DLD1 (cell line): Measurements from ENCODE around the gene FKBP15.

Source experiments
- in situ Hi-C: cut with HindIII; loops from 2 replicates; pipeline ENCODE4 v1.10.0; 2017; ENCODE audit warnings: low sequenced_read_pairs

FKBP15 gene

GRCh38 chr9:113185271-113185670 is 35.8 kb downstream of the FKBP15 start:
- in situ Hi-C loops = no loop called here

GRCh38 chr9:113184539-113184938 is 36.5 kb downstream of the FKBP15 start:
- in situ Hi-C loops = no loop called here

GRCh38 chr9:113183956-113184488 is 37.1 kb downstream of the FKBP15 start:
- in situ Hi-C loops = no loop called here

DNA sequence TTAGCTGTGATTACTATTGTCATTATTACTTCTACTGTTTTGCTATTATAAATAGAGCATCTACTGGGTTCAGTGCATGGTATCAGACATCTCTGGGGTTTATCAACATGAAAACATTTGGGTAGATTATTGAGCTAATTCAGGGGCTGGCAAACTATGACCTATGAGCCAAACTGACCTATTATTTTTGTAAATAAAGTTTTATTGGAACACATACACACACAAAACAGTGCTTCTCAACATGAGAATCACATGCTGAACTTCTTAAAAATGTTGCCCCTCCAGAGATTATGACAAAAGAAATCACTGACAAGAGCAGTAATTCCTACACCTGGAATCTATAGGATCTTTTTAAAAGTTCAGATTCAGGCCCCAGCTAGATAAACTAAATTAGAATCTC is 39.9 kb downstream of the FKBP15 start:
- in situ Hi-C loops = no loop called here

DNA sequence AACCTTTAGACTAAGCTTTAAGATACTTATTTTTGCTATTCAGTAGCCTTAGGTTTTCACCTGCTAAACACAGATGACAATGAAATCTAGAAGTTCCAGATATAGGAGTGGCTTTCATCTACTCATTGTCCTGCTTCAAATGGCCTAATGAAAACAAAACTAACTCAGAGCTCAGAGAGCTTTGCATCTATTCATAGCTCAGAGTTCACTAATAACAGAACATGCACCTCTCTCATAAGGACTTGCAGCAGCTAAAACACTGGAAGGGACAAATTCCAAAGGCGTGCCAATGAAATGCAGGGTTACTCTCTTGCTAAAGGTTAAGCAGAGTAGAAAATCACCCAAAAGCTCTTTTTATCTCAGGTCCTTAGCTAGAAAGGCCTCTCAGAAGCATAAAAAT is 41.2 kb downstream of the FKBP15 start:
- in situ Hi-C loops = no loop called here

GRCh38 chr9:113178087-113178486 is 43.0 kb downstream of the FKBP15 start:
- in situ Hi-C loops = no loop called here

GRCh38 chr9:113177251-113177650 is 43.8 kb downstream of the FKBP15 start:
- in situ Hi-C loops = no loop called here

DNA sequence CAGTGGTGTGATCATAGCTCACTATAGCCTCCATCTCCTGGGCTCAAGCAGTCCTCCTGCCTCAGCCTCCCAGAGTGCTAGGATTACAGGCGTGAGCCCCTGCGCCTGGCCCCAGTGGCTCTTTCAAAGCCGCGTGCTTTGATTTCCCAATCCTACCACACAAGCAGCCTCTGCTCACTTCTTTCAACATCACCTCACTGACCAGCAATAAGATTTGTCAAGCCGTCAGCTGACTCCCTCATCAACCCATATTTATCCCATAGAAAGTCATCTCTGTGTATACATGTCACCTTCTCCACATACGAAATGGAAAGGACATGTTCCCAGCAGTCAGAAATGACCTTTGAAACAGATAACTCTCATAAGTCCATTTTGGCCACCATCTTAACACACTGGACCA is 44.3 kb downstream of the FKBP15 start:
- in situ Hi-C loops = no loop called here

GRCh38 chr9:113173341-113173740 is 47.7 kb downstream of the FKBP15 start:
- in situ Hi-C loops = no loop called here

DNA sequence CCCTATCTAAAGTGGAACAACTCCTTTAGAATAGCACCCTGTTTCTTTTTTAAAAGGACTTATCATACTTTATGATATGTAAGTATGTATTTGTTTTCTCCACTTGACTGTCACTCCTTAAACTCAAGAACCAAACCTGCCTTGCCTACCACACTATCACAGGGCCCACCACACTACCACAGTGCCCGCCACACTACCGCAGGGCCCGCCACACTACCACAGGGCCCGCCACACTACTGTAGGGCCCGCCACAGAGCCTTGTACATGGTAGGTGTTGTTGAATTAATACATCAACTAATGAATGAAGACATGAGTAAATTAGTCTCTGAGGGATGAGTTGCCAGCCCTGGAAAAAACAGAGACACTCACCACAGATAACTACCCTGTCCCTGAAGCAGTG is 52.3 kb downstream of the FKBP15 start:
- in situ Hi-C loops = no loop called here

DNA sequence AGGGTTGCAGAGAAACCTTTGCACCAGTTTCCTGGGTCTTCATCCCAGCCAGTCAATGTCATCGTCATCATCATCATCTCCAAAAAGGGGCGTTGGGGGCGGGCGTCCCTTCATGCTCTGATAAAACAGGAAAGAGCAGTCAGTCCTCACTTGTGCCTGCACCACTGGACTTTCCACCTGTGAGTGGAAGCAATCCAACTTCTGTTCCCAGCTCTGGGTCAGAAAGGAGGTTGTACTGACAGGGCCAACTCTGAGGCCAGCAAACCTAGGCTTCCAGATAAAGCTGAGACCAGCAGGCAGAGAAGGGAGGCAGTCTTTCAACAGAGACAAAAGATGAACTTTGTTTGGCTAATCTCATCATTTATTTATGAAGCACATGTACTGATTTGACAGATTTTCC is 55.0 kb downstream of the FKBP15 start:
- in situ Hi-C loops = no loop called here

DNA sequence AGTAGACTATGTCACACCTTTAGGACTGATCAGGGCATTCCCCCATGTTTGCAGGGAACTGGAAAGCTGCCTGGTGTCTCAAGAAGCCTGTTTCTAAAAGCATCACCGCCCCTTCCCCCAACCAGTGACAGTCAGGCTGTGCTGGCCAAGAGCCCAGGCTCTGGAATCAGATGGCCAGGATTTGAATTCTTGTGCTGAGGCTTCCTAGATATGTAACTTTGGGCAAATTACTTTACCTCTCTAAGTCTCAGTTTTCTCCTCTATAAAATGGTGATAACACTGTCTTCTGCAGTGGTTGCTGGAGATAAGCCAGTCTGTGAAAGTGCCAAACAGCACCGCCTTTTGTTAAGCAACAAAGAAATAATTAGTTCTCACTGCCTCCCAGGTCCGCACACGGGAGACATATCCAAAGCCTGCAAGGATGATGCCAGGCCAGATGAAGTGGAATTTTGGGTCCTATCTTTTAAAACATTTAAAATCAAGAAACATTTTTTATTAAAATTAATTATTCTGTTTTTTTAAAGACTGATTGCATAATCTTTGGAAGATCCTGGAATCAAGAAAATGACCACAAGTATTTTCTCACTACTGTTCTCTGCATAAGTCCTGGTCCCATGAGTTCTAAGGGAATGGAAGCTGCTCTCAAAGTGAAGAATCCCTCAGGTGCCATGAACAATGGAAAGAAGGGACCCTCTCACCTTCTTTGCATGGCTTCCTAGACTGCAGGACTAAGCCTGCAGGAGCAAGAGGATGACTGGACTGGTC is 56.4 kb downstream of the FKBP15 start:
- in situ Hi-C loops = no loop called here

DNA sequence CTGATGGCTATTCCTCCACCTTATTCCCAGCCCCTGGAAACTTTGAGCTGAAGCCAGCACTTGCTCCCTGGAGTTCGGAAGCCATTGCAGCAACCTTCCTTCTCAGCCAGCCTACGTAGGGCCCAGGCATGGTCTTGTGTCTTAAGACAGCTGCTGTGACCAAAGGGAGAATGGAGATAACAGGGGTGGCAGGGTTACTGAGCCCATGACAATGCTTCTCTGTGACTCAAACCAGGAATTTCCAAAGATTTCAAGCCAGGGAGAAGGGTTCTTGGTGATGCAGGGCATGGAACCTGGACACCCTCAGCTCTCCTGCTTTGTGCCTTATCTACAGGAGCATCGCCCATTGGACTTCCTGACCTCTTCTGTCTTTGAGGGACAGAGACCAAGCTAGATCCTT is 58.1 kb downstream of the FKBP15 start:
- in situ Hi-C loops = no loop called here

DNA sequence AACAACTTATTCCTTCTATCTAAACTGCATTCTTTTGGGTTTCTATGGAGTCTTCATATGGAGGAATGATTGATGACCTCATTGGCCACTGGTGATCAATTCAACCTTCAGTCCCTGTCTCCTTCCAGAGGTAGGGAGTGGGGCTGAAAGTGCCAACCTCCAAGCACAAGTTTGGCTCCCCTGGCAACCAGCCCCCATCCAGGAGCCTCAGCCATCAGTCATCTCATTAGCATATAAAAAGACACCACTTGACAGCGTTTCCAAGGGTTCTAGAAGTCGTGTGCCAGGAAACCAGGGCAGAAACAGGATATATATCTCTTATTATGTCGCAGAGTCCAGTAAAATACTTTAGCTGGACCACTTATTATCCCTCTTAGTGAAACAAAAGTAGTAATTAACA is 60.5 kb downstream of the FKBP15 start:
- in situ Hi-C loops = no loop called here

DNA sequence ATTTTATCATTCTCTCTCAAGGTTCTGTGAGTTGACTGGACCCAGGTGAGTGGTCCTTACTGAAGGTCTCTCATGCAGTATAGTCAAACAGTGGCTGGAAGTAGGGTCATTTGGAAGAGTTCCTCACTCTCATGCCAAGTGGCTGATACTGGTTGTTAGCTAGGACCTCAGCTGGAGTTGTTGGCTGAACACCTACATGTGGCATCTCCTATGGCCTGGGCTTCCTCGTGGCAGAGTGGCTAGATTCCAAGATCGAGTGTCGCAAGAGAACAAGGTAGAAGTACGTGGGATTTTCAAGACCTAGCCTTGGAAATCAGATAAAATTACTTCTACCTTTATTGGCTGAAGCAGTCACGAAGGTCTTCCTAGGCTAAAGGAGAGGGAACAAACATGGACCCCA is 62.6 kb downstream of the FKBP15 start:
- in situ Hi-C loops = no loop called here

- in situ Hi-C loops = no loop called here
These were observed 64.2 kb downstream of the FKBP15 start for GRCh38 chr9:113156880-113157279.

DNA sequence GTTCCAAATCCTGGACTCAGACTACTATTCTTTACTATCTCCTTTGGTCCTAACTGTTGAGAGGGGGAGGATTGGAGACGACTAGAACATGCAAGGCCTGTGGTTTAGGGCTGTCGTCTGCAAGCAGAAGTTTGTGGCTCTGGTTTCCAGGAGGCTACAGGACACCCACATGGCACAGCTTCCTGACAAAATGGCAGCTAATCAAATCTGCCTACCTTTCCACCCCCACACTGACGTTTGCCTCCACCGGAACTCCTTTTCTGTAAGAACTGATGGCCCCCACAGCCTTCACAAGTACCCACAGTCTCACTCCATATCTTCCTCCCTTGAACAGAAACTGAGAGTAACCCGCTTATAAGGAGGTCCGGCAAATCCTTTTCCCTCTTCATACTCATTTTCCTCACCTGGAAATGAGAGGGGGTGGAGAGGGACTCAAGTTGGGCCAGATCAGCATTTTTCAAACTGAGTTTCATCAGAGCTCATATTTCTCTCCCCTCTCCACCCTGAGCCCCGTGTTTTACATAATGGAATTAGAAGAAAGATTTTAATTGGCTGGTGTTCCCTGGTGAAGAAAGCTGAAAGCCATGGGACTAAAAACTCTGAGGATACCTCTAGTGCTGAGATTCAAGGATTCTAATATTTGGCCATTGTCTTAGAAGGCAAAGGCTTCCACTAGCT is 65.0 kb downstream of the FKBP15 start:
- in situ Hi-C loops = no loop called here

DNA sequence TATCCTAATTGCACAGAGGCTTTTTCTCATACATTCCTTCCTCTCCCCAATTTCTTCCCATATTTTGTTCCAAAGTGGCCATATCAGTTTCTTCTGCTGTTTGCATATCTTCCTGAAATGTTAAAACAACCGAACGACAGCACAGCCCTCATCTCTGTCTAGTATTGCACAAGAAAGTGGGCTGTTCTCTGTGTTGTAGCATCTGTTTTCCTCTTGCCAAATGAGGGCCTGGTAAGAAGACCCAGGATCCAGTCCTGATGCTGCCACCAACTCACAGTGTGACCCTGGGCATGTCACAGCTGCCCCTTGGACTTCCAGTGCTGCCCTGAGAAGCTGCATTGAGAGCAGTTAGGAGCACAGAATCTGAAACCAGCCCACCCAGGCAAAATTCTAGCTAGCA is 66.1 kb downstream of the FKBP15 start:
- in situ Hi-C loops = no loop called here

DNA sequence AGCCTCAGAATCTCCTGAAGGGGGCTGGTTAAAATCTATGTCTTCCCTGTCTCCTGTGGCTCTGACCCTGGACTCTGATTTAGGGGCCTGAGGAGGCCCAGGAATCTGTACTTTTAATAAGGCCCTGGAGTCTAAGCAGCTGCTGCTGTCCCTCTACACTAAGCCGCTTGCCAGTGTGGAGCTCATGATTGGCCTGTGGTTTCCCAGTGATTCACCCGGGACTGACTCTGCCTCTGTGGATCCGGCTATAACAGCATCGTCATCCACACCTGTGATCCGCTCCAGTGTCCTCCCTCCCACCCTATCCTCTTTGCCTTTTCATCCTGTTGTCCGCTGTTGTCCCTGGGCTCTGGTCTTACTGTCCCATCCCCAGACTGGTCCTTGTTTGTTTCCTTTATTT is 66.6 kb downstream of the FKBP15 start:
- in situ Hi-C loops = no loop called here

DNA sequence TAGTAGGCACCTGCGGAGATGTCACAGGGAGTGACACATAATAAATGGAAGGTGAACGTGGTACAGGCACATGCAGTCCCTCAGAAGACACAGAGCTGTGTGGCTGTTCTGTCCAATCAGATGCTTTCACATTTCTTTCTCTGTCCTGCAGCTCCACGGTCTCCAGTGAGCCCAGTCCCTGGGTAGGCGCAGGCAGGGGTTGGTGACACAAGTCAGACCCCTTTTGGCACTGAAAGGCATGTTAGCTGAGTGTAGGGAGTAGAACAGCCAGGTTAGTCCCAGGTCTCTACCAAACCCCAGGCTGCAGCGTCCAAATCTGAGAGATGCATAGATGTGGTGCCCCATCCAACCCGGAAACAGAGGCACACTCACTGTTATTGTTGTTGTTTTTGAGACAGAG is 67.5 kb downstream of the FKBP15 start:
- in situ Hi-C loops = no loop called here

DNA sequence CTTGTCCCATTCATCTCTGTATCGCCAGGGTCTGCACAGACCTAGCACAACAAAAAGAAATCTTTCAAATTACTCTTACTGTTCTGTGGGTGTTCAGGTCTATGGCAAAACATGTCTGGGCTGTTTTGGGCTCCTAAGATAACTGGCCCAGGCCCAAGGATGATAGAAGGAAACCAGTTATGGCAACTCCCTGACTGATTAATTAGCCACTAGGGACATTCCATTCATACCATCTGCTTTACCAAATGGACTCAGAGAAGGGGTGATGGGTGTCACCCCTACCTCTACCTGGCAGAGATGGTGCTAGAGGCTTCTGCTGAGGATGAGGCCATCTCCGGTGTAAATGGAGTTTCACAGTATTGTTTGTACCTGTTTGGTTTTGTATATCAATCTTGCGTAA is 68.4 kb downstream of the FKBP15 start:
- in situ Hi-C loops = no loop called here
